Measurements from ENCODE around the gene PLCB2.

The PLCB2 gene

GRCh38 chr15:40259021-40259420, 48.7 kb downstream of the PLCB2 start:
- in situ Hi-C loops (cut with MboI; ENCODE audit: low pct_unique_long_range_greater_than_20kb, low sequenced_read_pairs) = loop anchor here (25.0 kb wide), 1 partner anchor 472 kb away; the partner anchor contains the start of gene FSIP1
- peak; percentile 38 for DNase-seq

- DNase-seq = peak; percentile 41
- in situ Hi-C loops (cut with MboI; ENCODE audit: low pct_unique_long_range_greater_than_20kb, low sequenced_read_pairs) = loop anchor here (25.0 kb wide), 1 partner anchor 471 kb away; the partner anchor contains the start of gene FSIP1
Measured at GRCh38 chr15:40258544-40258943, 49.2 kb downstream of the PLCB2 start.

- in situ Hi-C loops (cut with MboI; ENCODE audit: low pct_unique_long_range_greater_than_20kb, low sequenced_read_pairs) = loop anchor here (25.0 kb wide), 1 partner anchor 471 kb away; the partner anchor contains the start of gene FSIP1
- no peak for DNase-seq
Measured at GRCh38 chr15:40257656-40258450, 49.9 kb downstream of the PLCB2 start.

GRCh38 chr15:40256638-40257235, 51.0 kb downstream of the PLCB2 start:
- DNase-seq = no peak
- in situ Hi-C loops (cut with MboI; ENCODE audit: low pct_unique_long_range_greater_than_20kb, low sequenced_read_pairs) = loop anchor here (25.0 kb wide), 1 partner anchor 469 kb away; the partner anchor contains the start of gene FSIP1

GRCh38 chr15:40255033-40255432, 52.7 kb downstream of the PLCB2 start:
- in situ Hi-C loops (cut with MboI; ENCODE audit: low pct_unique_long_range_greater_than_20kb, low sequenced_read_pairs) = loop anchor here (25.0 kb wide), 1 partner anchor 468 kb away; the partner anchor contains the start of gene FSIP1
- DNase-seq = no peak

- DNase-seq = no peak
- in situ Hi-C loops (cut with MboI; ENCODE audit: low pct_unique_long_range_greater_than_20kb, low sequenced_read_pairs) = loop anchor here (25.0 kb wide), 1 partner anchor 467 kb away; the partner anchor contains the start of gene FSIP1
Measured at GRCh38 chr15:40254452-40254851, 53.3 kb downstream of the PLCB2 start.

GRCh38 chr15:40253167-40253790, 54.5 kb downstream of the PLCB2 start:
- in situ Hi-C loops (cut with MboI; ENCODE audit: low pct_unique_long_range_greater_than_20kb, low sequenced_read_pairs) = loop anchor here (25.0 kb wide), 1 partner anchor 466 kb away; the partner anchor contains the start of gene FSIP1
- no peak for DNase-seq

- in situ Hi-C loops (cut with MboI; ENCODE audit: low pct_unique_long_range_greater_than_20kb, low sequenced_read_pairs) = loop anchor here (25.0 kb wide), 1 partner anchor 465 kb away; the partner anchor contains the start of gene FSIP1
- DNase-seq = no peak
Measured at GRCh38 chr15:40252438-40253166, 55.1 kb downstream of the PLCB2 start.

GRCh38 chr15:40252141-40252437, 55.6 kb downstream of the PLCB2 start:
- in situ Hi-C loops (cut with MboI; ENCODE audit: low pct_unique_long_range_greater_than_20kb, low sequenced_read_pairs) = loop anchor here (25.0 kb wide), 1 partner anchor 465 kb away; the partner anchor contains the start of gene FSIP1
- DNase-seq = no peak

GRCh38 chr15:40251486-40252140, 56.1 kb downstream of the PLCB2 start:
- in situ Hi-C loops (cut with MboI; ENCODE audit: low pct_unique_long_range_greater_than_20kb, low sequenced_read_pairs) = loop anchor here (25.0 kb wide), 1 partner anchor 464 kb away; the partner anchor contains the start of gene FSIP1
- no peak for DNase-seq

GRCh38 chr15:40250771-40251483, 56.8 kb downstream of the PLCB2 start:
- in situ Hi-C loops (cut with MboI; ENCODE audit: low pct_unique_long_range_greater_than_20kb, low sequenced_read_pairs) = loop anchor here (25.0 kb wide), 1 partner anchor 464 kb away; the partner anchor contains the start of gene FSIP1
- DNase-seq = no peak

- in situ Hi-C loops (cut with MboI; ENCODE audit: low pct_unique_long_range_greater_than_20kb, low sequenced_read_pairs) = loop anchor here (25.0 kb wide), 1 partner anchor 463 kb away; the partner anchor contains the start of gene FSIP1
Measured at GRCh38 chr15:40250304-40250656, 57.5 kb downstream of the PLCB2 start.

GRCh38 chr15:40249477-40250303, 58.0 kb downstream of the PLCB2 start:
- peak; percentile 39 for DNase-seq
- in situ Hi-C loops (cut with MboI; ENCODE audit: low pct_unique_long_range_greater_than_20kb, low sequenced_read_pairs) = loop anchor here (25.0 kb wide), 1 partner anchor 462 kb away; the partner anchor contains the start of gene FSIP1

More at GRCh38 chr15:40250304-40250656, 57.5 kb downstream of the PLCB2 start:
- no peak for DNase-seq

- in situ Hi-C loops (cut with MboI; ENCODE audit: low pct_unique_long_range_greater_than_20kb, low sequenced_read_pairs) = no loop called here
- no peak for DNase-seq
Measured at GRCh38 chr15:40248006-40248783, 59.5 kb downstream of the PLCB2 start.

- no peak for DNase-seq
- in situ Hi-C loops (cut with MboI; ENCODE audit: low pct_unique_long_range_greater_than_20kb, low sequenced_read_pairs) = no loop called here
Measured at GRCh38 chr15:40247406-40247971, 60.2 kb downstream of the PLCB2 start.
